Articular chondrocyte of knee joint (primary cell): Measurements from ENCODE around the gene PCDHGA1. TPM values are rescaled to one million over a fixed set of nuclear protein-coding genes. Genes with fewer than 3 reads are reported as not detected.

Experiments
- total RNA-seq: library from RNA; depleted of rRNA; stranded (reverse); fragments of >200 nt; gene quantifications from 2 replicates; pipeline ENCODE4 v1.2.3, GENCODE V29; 2012

PCDHGA1 gene
- total RNA-seq, result 1.4 and 1.9 TPM in 2 replicates

DNA sequence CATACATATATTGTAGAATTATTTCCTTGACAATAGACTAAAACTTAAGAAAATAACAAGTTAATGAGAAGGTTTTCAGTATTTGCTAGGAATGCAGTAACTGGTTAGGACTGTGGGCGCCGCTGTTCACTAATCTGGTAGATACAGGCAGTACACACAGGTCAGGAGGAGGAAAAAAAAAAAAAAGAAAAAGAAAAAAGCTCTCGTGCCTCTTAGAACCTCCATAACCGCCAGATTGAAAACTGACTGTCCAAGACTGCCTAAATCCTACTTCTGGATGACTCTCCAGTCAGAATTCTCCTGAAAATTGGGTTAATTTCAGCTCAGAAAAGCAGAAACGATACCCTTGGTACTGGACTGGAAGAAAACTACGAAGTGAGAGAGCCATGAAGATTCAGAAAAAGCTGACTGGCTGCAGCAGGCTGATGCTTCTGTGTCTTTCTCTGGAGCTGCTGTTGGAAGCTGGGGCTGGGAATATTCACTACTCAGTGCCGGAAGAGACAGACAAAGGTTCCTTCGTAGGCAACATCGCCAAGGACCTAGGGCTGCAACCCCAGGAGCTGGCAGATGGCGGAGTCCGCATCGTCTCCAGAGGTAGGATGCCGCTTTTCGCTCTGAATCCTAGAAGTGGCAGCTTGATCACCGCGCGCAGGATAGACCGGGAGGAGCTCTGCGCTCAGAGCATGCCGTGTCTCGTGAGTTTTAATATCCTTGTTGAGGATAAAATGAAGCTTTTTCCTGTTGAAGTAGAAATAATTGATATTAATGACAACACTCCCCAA, at the start of gene PCDHGA1:
PCDHGA1 (plus strand) TSS at position 216 of the 782 bp plus-strand sequence.

DNA sequence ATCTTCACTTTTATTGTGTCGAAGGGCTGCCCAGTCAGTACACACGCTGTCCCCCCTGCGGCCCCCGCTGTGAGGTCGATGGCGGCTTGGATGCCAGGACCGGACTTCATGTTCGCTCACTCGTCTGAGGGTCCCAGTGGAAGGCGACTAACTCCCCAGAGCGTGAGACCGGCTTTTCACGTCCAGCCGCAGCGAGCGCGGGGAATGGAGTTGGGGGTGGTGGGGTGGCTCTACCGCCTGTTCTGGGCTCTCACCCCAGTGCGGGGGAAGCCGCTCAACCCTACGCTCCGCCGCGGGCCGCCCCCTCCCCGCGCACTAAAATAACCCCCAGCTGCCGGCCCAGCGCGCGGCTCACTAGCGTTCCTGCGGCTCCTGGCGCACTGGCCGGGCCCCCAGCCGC, 26.6 kb upstream of the PCDHGA1 start, which contains the start of gene SLC25A2:
SLC25A2 (minus strand) TSS at position 294 of the 400 bp plus-strand sequence; CDS start at position 110, 184 bp downstream.

DNA sequence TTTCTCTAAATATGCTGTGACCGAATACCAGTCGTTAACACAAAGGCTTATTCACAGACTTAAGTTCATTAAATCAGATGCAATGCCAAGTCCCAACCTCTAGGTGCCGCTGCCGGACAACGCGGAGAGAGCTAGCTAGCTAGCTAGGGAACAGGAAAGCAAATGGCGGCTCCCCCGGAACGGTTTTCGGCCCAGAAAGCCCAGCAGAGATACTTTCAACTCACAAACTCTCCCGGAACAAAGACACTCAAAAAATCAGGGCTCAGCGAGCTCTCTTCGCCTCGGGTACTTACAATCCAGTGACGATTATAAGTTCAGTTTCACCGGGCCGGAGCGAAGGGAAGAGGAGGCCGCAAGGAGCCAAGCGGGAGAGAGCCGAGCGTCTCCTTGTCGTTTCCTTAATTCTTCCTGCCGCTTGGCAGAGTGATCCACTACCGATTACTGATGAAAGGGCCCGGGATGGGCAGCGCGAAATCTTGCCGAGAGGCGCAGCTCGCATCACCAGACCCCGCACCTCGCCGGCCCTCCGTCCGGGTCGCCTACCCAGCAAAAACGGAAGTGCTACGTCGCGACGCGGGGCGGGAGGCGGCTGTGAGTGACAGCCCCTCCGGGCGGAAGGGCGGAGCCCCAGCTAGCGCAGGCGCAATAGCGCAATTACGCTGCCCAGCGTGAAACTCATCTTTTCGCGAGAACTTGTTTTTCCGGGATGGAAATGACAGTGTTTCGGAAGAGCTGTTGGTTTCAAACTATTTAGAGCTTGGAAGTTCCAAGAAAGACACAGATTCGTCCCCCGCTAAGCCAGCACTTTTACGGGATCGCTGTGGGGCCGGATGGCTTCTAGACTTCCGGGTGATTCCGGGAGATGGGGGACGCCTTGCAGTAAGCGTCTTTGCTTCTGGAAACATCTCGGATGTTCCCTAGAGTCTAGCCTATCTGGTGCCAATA, 9.8 kb upstream of the PCDHGA1 start, which contains the start of gene TAF7:
TAF7 (minus strand) TSS at position 560 of the 945 bp plus-strand sequence. CDS start 740 bp downstream, outside the sequence.

DNA sequence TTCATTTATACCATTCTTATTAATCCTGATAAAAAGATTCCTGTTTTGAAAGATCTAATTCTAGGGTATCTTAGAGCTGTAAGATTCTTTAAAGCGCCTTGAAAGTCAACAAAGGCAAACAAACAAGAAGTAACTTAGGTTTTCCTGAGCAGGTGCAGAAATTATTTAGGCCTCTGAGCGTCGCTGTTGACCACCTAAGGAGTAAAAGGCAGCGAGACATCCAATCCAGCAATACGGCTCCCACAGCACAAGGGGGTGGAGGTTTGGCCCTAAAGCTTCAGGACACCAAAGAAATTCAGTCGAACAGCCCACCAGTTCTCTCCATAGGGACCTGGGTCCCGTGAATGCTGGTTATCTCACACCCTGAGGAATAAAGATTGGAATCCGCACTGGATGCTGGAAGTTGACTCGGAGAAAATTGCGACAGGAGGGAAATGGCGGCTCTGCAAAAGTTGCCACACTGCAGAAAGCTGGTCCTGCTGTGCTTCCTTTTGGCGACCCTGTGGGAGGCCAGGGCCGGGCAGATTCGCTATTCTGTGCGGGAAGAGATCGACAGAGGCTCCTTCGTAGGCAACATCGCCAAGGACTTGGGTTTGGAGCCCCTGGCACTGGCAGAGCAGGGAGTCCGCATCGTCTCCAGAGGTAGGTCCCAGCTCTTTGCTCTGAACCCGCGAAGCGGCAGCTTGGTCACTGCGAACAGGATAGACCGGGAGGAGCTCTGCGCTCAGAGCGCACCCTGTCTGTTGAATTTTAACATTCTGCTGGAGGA, 8.4 kb downstream of the PCDHGA1 start, which contains the start of gene PCDHGA2:
PCDHGA2 (plus strand) TSS at position 223 of the 769 bp plus-strand sequence.

DNA sequence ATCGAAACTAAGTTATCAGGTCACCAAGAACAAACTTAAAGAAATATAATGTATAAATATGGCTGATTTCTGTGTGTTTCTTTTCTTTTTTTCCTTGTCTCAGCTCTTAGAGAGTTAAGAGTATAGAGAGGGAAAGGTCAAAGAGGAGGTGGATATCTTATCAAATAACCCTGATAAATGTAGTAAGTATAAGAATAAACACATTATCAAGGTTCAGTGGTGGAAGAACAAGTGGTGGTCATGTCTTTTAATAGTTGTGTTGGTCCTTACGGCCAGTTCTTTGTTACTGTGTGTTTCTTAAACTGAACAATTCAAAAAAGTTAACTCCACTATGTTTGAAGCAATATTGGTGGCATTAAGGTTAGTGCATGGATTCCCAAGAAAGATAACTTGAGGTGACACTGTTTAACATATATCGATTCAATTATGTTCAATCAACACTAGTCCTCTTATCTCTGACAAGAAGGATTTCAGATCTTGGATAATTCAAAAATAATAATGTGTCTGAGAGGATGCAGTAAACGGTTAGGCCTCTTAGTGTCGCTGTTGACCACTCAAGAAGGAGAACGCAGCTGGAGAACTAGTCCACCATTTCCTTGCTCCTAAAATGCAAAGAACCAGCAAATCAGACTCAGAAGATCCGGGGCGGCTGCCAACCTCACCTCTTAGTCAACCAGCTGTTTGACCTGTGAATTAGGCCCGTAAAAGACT, 13.1 kb downstream of the PCDHGA1 start, which contains the start of gene PCDHGA3:
PCDHGA3 (plus strand) TSS at position 588 of the 711 bp plus-strand sequence. CDS start 205 bp downstream, outside the sequence.

DNA sequence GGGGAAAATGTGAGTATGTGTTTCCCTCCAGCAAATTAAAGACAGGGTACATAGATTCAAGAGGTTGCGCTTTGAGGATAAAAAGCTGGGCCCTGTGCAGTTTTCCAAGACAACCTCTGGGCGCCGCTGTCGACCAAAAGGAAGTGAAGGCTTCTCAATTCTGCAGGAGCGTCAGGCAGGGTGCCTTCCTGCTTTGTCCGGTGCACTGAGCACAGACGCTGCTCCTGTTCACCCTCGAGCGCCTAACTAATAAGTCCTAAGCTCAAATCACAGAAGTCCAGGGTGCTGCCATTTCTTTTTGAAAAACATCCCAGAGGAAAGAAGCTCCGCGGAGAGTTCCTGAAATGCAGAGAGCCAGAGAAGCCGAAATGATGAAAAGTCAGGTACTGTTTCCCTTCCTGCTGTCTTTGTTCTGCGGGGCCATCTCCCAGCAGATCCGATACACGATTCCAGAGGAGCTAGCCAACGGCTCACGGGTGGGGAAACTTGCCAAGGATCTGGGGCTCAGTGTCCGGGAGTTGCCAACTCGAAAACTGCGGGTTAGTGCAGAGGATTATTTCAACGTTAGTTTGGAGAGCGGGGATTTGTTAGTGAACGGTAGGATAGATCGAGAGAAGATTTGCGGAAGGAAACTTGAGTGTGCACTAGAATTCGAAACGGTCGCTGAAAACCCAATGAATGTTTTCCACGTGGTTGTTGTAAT, 19.8 kb downstream of the PCDHGA1 start, which contains the start of gene PCDHGB1:
PCDHGB1 (plus strand) TSS at position 183 of the 703 bp plus-strand sequence; CDS start at position 345, 162 bp downstream.

DNA sequence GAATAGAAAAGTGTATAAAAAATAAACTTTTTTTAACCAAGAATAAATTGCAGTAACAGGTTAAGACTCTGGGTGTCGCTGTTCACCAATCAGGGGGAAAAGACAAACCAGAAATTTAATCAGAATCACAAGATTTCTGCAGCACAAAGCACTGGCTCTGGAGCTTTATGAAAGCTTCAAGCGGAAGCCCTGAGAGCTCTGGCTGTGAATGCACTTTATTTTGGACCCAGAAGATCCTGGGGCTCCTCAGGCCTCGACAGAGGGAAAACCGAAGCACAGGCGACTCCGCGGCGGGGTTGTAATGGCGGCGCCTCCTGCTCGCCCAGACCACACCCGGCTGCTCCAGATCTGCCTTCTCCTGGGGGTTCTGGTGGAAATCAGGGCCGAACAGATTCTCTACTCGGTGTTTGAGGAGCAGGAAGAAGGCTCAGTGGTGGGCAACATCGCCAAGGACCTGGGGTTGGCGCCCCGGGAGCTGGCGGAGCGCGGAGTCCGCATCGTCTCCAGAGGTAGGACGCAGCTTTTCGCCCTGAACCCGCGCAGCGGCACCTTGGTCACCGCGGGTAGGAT, 24.7 kb downstream of the PCDHGA1 start, which contains the start of gene PCDHGA4:
PCDHGA4 (plus strand) TSS at position 122 of the 570 bp plus-strand sequence; CDS start at position 209, 87 bp downstream.

DNA sequence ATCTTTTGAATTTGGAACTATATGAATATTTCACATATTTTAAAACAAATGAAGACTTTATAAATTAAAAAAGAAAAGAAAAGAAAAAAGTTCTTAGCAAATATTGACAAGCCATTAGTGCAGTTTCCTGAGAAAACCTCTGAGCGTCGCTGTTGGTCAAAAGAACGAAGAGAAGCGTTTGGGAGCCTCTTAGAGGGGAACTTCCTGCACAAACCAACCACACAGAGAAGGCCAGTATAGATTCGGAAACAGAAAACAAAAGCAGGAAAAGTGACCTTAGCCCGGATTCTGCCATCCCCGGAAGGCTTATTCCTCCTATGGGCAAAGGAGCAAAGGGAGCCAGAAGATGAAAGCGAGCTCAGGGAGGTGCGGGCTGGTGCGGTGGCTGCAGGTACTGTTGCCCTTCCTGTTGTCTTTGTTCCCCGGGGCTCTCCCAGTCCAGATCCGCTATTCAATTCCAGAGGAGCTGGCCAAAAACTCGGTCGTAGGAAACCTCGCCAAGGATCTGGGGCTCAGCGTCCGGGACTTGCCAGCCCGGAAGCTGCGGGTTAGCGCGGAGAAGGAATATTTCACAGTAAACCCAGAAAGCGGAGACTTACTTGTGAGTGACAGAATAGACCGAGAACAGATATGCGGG, 29.6 kb downstream of the PCDHGA1 start, which contains the start of gene PCDHGB2:
PCDHGB2 (plus strand) TSS at position 205 of the 637 bp plus-strand sequence; CDS start at position 347, 142 bp downstream.

DNA sequence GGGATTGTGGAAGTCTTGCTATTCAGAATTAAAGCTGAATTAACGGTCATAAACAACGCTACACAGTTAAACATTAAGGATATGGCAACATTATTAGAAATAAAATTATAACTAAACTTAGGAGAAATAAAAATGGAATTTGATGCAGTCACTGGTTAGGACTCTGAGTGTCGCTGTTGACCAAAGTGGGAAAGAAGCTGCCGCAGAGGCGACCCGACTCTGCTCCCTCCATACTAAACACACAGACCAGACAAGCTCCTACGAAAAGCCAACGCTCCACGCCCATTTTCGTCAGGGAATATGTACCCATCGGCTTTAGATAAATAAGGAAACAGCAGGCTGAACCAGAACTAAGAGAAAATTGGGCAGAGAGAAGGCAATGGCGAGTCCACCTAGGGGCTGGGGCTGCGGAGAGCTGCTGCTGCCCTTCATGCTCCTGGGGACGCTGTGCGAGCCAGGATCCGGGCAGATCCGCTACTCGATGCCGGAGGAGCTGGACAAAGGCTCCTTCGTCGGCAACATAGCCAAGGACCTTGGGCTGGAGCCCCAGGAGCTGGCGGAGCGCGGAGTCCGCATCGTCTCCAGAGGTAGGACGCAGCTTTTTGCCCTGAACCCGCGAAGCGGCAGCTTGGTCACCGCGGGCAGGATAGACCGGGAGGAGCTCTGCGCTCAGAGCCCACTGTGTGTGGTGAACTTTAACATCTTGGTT, 33.8 kb downstream of the PCDHGA1 start, which contains the start of gene PCDHGA5:
PCDHGA5 (plus strand) TSS at position 211 of the 709 bp plus-strand sequence; CDS start at position 380, 169 bp downstream.

DNA sequence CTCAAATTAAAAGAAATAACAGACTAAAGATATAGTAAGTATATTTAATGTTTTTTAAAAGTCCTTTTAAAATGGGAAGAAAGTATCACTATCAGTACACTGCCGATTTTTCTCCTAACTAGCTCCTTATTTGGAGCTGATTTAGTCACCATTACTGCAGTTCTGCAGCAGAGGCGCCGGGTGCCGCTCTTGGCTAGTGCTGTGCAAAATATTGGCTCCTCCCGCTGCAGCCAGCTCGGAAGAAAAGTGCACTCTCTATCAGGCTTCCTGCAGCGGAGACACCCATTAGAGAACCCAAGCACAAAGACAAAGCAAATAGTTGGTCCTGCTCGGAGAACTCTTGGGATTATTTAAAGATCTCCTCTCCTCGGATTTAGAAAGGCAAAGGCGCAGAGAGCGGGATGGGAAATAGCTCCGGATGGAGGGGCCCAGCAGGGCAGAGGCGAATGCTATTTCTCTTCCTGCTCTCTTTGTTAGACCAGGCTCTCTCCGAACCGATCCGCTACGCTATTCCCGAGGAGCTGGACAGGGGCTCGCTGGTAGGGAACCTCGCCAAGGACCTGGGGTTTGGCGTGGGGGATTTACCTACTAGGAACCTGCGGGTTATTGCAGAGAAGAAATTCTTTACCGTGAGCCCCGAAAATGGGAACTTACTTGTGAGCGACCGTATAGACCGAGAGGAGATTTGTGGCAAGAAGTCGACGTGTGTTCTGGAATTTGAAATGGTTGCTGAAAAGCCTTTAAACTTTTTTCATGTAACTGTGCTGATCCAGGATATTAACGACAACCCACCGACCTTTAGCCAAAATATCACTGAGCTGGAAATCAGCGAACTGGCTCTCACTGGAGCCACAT, 39.9 kb downstream of the PCDHGA1 start, which contains the start of gene PCDHGB3:
PCDHGB3 (plus strand) TSS at position 249 of the 855 bp plus-strand sequence; CDS start at position 402, 153 bp downstream.

DNA sequence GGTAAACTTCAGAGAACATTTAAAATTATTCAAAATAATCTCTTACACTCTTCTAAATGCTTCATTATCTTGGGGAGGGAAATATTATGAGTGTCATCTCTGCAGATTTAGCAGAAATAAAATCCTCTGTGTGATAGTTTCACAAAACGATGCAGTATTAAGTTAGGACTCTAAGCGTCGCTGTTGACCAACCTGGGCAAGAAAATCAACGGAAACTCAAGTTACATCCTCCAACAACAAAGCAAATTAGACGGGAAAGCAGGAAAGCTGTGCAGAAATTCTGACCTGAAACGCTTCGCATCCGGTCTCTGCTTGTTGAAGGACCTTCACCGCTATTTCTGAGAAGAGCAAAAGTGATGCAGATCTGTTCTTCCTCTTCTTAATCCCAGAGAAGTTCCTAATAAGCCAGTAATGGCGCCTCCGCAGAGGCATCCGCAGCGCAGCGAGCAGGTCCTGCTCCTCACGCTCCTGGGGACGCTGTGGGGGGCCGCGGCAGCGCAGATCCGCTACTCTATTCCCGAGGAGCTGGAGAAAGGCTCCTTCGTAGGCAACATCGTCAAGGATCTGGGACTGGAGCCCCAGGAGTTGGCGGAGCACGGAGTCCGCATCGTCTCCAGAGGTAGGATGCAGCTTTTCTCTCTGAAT, 43.5 kb downstream of the PCDHGA1 start, which contains the start of gene PCDHGA6:
PCDHGA6 (plus strand) TSS at position 219 of the 645 bp plus-strand sequence; CDS start at position 412, 193 bp downstream.

DNA sequence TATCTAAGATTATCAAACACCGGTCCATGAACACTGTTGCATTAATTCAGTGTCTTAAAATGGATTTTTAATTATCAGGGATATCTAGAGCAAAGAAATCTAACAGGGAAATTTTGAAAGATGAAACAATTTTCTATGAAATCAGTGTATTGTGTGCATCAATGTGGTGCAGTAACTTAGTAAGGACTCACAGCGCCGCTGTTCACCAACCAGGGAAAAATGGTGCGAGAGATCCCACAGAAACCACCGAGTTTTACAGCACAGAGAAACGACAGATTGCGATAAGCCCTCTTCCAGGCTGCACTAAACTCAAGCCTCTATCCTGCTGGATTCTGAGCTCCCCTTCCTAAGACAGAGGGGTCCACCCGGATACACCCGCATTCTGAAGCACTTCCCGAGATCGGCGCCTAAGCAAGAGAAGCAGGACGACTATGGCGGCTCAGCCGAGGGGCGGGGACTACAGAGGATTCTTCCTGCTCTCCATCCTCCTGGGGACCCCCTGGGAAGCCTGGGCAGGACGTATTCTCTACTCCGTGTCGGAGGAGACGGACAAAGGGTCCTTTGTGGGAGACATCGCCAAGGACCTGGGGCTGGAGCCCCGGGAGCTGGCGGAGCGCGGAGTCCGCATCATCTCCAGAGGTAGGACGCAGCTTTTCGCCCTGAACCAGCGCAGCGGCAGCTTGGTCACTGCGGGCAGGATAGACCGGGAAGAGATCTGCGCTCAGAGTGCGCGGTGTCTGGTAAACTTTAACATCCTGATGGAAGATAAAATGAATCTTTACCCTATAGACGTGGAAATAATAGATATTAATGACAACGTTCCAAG, 52.4 kb downstream of the PCDHGA1 start, which contains the start of gene PCDHGA7:
PCDHGA7 (plus strand) TSS at position 274 of the 826 bp plus-strand sequence; CDS start at position 432, 158 bp downstream.

DNA sequence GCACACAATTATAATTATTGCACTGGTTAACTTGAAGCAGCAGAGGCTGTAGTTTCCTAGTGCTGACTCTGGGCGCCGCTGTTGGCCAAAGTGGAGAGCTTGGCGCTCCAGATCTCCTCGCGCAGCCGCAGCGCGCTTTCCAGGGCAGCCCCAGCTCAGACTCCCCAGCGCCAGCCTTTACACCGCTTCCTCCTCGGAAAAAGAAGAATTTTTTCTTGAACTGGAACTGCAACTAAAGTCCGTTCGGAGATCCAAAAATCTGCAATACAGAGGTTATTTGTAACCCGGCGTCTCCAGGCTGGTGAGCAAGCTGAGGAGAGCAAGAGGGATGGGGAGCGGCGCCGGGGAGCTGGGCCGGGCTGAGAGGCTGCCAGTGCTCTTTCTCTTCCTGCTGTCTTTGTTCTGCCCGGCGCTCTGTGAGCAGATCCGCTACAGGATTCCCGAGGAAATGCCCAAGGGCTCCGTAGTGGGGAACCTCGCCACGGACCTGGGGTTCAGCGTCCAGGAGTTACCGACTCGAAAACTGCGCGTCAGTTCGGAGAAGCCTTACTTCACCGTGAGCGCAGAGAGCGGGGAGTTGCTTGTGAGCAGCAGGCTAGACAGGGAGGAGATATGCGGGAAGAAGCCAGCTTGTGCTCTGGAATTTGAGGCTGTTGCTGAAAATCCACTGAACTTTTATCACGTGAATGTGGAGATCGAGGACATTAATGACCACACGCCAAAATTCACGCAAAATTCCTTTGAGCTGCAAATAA, 57.4 kb downstream of the PCDHGA1 start, which contains the start of gene PCDHGB4:
PCDHGB4 (plus strand) TSS at position 142 of the 755 bp plus-strand sequence; CDS start at position 329, 187 bp downstream.

DNA sequence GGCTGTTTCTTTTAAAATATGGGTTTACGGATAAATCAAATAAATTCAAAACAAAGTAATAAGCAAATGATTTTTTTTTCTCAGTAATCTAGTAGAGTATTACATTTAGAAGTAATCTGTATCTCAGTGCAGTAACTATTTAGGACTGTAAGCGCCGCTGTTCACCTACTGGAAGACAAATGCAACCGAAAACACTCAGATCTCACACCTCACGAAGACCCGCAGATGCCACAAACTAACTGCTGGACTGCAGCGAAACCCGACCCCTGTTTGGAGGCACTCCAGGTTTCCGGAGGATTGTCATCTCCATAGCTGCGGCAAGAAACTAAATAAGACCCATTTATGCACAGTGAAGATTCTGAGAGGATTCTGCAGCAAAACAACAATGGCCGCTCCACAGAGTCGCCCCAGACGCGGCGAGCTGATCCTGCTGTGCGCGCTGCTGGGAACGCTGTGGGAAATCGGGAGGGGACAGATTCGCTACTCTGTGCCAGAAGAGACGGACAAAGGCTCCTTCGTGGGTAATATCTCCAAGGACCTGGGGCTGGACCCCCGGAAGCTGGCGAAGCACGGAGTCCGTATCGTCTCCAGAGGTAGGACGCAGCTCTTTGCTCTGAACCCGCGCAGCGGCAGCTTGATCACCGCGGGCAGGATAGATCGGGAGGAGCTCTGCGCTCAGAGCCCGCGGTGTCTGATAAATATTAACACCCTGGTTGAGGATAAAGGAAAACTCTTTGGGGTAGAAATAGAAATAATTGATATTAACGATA, 62.3 kb downstream of the PCDHGA1 start, which contains the start of gene PCDHGA8:
PCDHGA8 (plus strand) TSS at position 205 of the 770 bp plus-strand sequence; CDS start at position 386, 181 bp downstream.

